ENCODE data around the gene PRELID3B.
"Not testable (repeated sequence)": the region's sequence is repeated elsewhere in the genome, so short reads cannot be mapped to it uniquely, and the experiment has no call there.

Gene PRELID3B

GRCh38 chr20:59047938-59048680, 5.5 kb upstream of the PRELID3B start:
- DNase-seq, result no peak

DNA sequence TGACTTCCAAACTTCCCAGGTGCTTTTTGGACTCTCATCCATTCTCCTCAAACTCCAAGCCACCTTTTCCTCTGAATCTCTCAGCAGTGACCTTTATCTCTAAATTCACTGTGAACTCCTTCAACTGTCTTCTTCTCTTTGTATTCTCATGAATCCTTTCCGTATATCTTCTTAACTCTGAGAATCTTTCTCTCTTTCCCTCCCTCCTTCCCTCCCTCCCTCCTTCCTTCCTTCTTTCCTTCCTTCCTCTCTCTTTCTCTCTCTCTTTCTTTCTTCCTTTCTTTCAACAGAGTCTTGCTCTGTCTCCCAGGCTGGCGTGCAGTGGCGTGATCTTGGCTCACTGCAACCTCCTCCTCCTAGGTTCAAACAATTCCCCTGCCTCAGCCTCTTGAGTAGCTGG, 4.3 kb upstream of the PRELID3B start:
- DNase-seq, result no peak

DNA sequence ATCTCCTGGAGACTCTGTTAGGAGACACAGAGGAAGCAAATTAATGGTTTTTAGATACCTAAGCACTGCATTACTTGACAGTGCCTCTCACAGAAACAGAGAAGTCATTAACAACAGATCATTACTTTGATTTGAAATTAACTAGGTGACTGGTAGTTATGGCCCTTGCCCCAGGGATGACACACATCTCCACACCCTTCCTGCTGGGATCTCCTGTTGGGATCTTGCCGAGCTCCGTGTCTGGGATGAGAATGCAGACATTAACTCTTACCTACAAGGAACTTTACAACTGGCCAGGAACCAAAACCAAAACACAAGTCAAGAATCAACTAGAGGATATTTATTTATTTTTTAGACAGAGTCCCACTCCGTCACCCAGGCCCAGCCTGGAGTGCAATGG, 2.2 kb upstream of the PRELID3B start:
- no peak for DNase-seq

GRCh38 chr20:59044295-59044694, 1.7 kb upstream of the PRELID3B start:
- DNase-seq, result no peak

DNA sequence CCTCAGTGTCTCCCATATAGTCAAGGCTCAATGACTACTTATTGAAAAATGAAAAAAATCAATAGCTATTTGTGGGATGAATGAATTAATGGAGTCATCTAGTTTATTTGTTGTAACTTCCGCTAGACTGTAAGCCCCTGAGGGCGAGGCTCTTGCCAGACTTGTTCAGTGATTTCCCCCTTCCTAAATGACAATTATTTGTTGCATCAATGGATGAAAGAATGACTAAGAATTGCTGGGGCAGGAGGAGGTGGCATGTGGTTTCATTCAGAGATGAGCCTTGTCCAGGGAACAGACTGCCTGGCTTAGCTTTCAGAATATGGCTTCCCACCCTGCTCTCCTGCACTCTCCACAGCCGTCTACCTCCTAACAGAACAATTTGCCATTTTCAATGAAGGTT, 1.1 kb upstream of the PRELID3B start:
- DNase-seq, result no peak

DNA sequence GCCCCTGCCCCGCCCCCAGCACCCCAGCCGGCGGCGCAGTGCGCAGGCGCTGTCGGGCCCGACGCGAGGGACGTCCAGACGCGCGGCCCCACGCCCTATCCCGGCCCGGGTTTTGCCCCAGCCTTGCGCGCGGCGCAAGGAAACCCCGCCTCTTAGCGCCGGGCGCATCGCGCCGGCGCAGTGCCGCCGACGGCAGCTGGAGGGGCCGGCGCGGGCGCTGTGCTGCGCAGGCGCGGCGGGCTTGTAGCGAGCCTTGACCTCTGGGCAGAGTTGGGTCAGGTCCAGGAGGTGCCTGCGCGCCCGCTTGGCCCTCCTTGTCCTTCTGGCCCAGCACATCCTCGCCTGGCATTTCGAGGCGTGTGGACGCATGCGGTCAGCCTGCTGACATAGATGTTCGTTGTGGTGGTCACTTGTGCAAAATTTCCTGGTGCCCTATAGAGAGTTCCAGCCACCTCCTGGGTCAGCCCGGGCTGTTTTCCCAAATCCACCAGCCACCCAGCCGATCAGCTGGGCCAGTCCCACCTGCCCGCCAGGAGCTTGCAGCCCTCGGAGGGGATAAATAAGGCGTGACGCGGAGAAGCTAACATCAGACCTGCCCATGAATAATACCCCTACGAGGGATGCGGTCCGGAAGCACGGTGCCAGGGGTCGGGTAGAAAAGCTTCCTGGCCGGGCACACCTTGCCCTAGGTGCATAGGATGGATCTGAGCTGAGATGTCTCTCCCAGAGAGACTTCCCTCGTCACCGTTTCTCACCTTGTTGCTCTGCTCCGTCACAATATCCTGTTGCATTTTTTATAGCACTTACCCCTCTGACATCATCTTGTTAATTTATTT, 428 bp upstream of the PRELID3B start:
- no peak for DNase-seq

GRCh38 chr20:59041487-59041886, 1.1 kb downstream of the PRELID3B start:
- DNase-seq, result not testable (repeated sequence)

DNA sequence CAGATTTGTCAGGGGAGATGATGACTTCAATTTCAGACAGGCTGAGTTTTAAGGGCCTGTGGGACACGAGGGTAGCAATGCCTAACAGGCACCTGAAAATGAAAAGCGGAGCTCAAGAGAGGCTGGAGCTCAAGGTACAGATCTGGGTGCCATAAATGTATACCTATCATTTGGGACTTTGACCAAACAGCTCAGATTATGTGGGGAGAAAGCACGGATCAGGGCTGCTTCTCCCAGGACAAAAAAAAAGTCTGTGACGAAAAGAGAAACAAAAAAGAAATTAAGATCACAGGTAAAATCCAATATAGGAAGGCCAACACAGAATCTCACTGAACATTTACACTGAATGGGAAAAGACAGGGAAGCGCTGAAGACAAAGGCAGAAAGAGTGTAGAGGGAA, 1.9 kb downstream of the PRELID3B start:
- no peak for DNase-seq

- no peak for DNase-seq
Measured at GRCh38 chr20:59039233-59039632, 3.4 kb downstream of the PRELID3B start.

DNA sequence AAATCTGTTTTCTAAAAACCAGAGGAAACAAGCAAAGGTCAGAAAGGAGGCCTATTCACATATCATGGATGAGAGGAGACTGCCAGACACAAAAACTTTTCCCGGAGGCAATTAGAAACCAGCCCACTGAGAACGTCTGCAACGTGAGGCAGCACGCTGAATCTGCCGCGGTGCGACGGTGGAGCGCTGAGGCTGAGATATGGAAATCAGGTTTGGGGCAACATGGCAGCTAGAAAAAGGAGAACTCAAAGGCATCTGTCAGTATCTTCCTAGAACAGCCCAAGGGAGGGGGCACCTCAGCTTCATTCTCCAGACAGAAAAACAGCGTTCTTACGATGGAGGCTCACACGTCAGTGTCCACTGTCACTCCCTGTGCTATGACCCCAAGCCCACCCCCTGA, 5.2 kb downstream of the PRELID3B start:
- no peak for DNase-seq

DNA sequence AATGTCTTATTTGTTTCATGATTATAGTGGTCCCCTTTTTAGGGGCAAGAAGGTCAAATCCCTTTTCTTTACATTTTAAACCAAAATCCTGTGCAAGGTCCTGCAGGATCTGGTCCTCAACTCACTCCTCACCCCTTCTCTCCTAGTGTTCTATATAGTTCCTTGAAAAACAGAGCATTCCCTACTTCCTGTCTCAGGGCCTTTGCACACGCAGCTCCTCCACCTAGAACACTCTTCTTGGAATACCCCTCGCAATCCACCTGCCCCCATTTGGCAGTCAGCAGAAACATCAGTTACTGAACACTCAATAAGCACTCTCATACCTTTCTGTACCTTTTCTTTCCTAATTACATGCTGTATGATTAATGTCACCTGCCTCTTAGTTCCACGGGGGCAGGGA, 7.2 kb downstream of the PRELID3B start:
- DNase-seq, result no peak

DNA sequence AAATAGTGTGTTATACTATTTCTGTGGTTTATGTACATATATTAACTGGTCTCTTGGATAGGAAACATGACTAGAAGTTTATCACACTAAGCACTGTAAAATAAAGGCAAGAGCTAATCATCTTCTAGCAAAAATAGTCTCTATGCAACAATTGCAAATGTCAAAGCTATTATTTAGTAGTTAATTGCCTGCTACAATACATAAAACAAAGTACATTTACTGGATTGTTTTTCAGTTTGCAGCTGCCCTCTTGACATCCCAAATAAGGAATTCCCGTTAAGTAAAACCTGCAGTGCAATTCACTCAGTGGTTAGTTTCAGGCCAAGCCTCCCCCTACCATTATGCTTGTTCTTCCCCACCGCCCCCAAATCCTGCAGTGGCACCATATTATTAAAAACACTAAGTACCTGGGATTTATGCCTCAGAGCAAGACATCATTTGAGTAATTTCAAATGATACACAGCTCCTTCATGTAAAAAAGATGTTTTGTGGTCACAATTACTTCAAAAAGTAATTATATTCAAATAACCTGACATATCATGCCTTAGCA, 8.9 kb downstream of the PRELID3B start:
- DNase-seq, result peak; percentile 77

DNA sequence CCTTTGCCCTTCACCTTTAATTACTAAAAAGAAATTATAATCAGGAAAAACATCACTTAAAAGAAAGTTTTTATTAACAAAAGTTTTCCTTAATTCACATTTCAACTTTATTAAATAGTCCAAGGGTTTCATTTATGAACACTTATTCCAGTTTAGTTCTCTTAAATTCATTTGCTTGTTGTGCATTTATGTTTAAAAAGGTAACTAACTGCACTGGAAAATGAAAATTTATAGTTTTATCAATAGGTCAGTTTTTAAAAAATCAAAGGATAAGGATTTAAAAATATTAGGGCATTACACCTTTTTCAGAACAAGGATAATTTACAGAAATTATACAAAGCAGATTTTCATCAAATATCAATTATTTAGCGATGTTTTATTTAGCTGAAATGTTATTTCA, 9.5 kb downstream of the PRELID3B start:
- no peak for DNase-seq

GRCh38 chr20:59032713-59033059, 9.9 kb downstream of the PRELID3B start:
- DNase-seq, result peak; percentile 93

- peak; percentile 93 for DNase-seq
Measured at GRCh38 chr20:59032023-59032712, 10.4 kb downstream of the PRELID3B start, which contains the start of gene ATP5F1E. Gene ATP5F1E (minus strand): TSS chr20:59032335. CDS start chr20:59032251, 84 bp downstream.

DNA sequence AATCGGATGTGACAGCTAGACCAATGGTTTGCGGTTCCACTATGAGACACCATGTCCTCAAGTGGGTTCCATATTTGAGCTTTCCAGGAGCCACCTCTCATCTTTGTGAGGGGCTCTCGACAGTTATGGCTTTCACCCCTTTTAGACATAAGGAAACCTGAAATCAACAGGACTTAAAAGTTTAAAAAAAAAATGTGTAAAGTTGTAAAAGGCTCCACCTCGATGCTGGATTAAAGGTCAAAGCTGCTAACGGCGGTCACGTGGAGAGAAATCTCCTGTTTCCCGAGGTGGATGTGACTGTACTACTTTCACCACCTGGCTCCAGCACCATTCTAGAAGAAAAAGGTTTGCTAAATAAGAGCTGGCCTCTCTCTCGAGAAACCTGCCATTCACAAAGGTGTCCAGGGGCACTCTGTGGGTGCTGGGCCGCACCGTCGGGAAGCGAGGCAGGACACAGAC, 11.0 kb downstream of the PRELID3B start:
- no peak for DNase-seq

GRCh38 chr20:59030911-59031563, 11.5 kb downstream of the PRELID3B start:
- no peak for DNase-seq

GRCh38 chr20:59028812-59029211, 13.8 kb downstream of the PRELID3B start:
- DNase-seq, result no peak

- no peak for DNase-seq
Measured at GRCh38 chr20:59027741-59028320, 14.8 kb downstream of the PRELID3B start.

GRCh38 chr20:59026904-59027740, 15.5 kb downstream of the PRELID3B start:
- DNase-seq, result no peak

DNA sequence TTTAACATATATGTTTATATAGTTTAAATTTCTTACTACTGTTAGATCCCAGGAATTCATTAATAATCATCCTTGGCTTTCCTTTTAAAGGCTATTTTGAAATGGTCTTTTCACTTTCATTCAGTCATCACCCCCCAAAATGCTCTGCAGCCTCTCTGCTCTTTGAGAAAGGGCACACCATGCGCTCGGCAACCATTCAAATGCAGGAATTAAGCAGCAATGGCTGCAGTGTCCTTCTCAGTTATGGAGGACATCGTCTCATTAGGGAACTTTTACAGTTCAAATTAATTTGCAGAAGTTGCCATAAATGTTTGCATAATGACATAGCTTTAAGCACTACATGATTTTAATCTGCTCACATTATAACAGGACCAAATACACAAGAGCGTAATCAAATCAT, 17.1 kb downstream of the PRELID3B start:
- DNase-seq, result no peak

All from NCI-H1417 treated with DMSO at 0.1 percent for 48 hours (cell line).